ENCODE results near the gene ZNF385C. TPM values are rescaled to one million over a fixed set of nuclear protein-coding genes. Genes with fewer than 3 reads are reported as not detected.

ZNF385C gene
- total RNA-seq, 1 experiment from 2014 or later: 1.1 TPM

DNA sequence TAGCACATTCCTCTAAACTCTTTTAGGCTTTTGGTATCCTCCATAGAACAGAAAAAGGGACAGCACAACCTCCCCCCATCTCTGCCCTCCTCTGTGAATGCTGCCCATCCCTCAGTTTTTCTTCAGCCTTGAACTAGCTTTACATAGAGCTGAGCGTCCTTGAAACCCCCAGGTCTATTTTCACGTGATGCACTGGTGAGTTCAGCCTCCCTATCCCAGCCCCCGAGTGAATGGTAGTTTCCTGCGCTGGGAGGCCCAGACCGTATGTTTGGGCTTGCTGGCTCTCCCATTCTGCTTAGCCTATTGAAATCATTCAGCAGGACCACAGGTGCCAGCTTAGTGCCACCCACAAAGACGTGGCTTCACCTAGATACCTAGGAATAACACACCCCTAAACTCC lies 22.5 kb downstream of the ZNF385C start:
- no peak for ATAC-seq
- TF ChIP-seq SRF (IDR thresholded peaks at IDR 0.05; ENCODE audit: low read depth) (no peak), POLR2AphosphoS5 (IDR thresholded peaks at IDR 0.05; ENCODE audit: low read depth, low read length) (no peak), FOSL1 (IDR thresholded peaks at IDR 0.05; ENCODE audit: low read depth) (no peak), SP1 (IDR thresholded peaks at IDR 0.05; ENCODE audit: low read depth) (no peak)
- H3K36me3 ChIP-seq (ENCODE audit: control insufficient read depth in 1 of 2, insufficient read depth in 2 of 2, low read length in 2 of 2): no peaks in the 10 kb centered on the region
- H3K27ac ChIP-seq (ENCODE audit: low read depth, low read length): no peak overlapping the region
- H3K4me2 ChIP-seq (ENCODE audit: low read length): no peak overlapping the region
- intact Hi-C loops (cut with micrococcal nuclease): no loop called here
- RAD21 ChIA-PET (ENCODE audit: low non-redundant PET in 1 of 2, low total read pairs in 2 of 2, uncharacterized antibody in 2 of 2, unreplicated experiment in 2 of 2): no interaction called here
- H3K79me2 ChIP-seq (ENCODE audit: insufficient read depth, low read length): no peaks in the 10 kb centered on the region
- BruUV-seq (replicated peaks): no TSS peak
- H3K9me2 ChIP-seq (ENCODE audit: insufficient read depth): no peaks in the 10 kb centered on the region
- no peaks in the 10 kb centered on the region for H3K9me3 ChIP-seq (ENCODE audit: control insufficient read depth in 1 of 2, insufficient read depth in 1 of 2, low read depth in 1 of 2, low read length in 2 of 2)
- no peaks in the 10 kb centered on the region; a peak in 1 of 4 replicates for H3K4me1 ChIP-seq (ENCODE audit: control insufficient read depth in 1 of 2, insufficient read depth in 2 of 2, low read length in 2 of 2)
- no peak for DNase-seq (ENCODE audit: low read depth, low spot score)
- H3K27me3 ChIP-seq (ENCODE audit: insufficient read depth, low read length): no peaks in the 10 kb centered on the region
- H2AFZ ChIP-seq (ENCODE audit: low read depth, low read length, poor library complexity, severe bottlenecking): no peak overlapping the region
- H3K9ac ChIP-seq (ENCODE audit: low read length): no peak overlapping the region
- POLR2A ChIA-PET: no interaction called here
- CTCF ChIA-PET: no interaction called here
- H4K20me1 ChIP-seq (ENCODE audit: insufficient read depth): no peaks in the 10 kb centered on the region
- H3K4me3 ChIP-seq (replicated peaks in 1 of 2; ENCODE audit: low read depth in 1 of 2, low read length in 2 of 2): no peak overlapping the region

DNA sequence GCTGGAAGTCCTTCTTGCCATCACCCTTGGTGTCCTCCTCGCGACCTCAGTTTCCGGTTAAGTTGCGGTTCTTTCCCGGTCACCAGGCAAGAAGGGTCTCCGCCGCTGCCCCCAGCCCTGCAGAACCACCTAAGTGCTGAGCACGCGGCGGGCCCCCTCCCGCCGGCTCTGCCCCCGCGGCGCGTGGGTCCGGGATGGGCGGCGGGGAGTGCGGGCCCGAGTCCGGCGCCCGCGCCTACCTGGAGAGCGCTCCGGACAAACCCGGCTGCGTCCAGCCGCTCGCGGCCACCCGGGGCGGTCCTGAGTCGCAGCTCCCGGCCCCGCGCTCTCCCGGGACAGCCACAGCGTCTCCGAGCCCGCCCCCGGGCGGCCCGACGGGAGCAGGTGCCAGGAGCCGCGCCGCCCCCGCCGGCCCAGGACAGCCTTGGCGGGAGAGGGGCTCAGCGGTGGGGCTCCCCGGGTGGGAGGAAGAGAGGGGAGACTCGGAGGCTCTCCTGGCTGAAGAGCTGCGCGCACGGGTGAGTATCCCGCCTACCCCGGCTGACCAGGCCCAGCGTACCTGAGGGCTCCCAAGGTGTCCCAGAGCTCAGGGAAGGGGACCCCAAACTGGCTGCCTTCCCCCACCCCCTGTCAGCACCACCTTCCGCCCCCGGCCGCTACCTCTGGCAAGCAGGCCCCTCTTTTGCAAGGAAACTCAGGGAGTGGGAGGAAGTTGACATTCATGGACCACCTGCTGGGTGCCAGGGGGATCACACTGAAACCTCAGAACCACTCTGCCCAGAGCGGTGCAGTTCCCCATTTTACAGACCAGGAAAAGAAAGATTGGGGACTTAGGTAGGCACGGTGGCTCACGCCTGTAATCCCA lies 25.7 kb downstream of the ZNF385C start:
- no TSS peak for BruUV-seq (replicated peaks)
- H3K9ac ChIP-seq (ENCODE audit: low read length): no peak overlapping the region
- TF ChIP-seq EZH2 (IDR thresholded peaks at IDR 0.05) (no peak), ZFX (IDR thresholded peaks at IDR 0.05) (no peak), ZNF274 (IDR thresholded peaks at IDR 0.05; ENCODE audit: low read depth, low read length) (no peak), SIN3A (IDR thresholded peaks at IDR 0.05; ENCODE audit: low read depth) (no peak)
- TF ChIP-seq, protein P1, sequence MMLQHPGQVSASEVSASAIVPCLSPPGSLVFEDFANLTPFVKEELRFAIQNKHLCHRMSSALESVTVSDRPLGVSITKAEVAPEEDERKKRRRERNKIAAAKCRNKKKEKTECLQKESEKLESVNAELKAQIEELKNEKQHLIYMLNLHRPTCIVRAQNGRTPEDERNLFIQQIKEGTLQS (IDR thresholded peaks at IDR 0.05): no peak
- no peaks in the 10 kb centered on the region for H3K9me2 ChIP-seq (ENCODE audit: insufficient read depth)
- DNase-seq (ENCODE audit: low read depth, low spot score) (no peak), ATAC-seq (no peak)
- H3K27me3 ChIP-seq (ENCODE audit: insufficient read depth, low read length): no peaks in the 10 kb centered on the region
- no peak overlapping the region for H2AFZ ChIP-seq (ENCODE audit: low read depth, low read length, poor library complexity, severe bottlenecking)
- ChIA-PET CTCF (no interaction called here), RAD21 (ENCODE audit: low non-redundant PET in 1 of 2, low total read pairs in 2 of 2, uncharacterized antibody in 2 of 2, unreplicated experiment in 2 of 2) (no interaction called here), POLR2A (no interaction called here)
- H3K4me3 ChIP-seq (replicated peaks in 1 of 2; ENCODE audit: low read depth in 1 of 2, low read length in 2 of 2): no peak overlapping the region
- no peak overlapping the region for H3K4me2 ChIP-seq (ENCODE audit: low read length)
- no peaks in the 10 kb centered on the region for H3K36me3 ChIP-seq (ENCODE audit: control insufficient read depth in 1 of 2, insufficient read depth in 2 of 2, low read length in 2 of 2)
- no peaks in the 10 kb centered on the region for H4K20me1 ChIP-seq (ENCODE audit: insufficient read depth)
- peaks cover 0 to 1% of the 10 kb centered on the region in 2 experiments; a peak in 1 of 4 replicates for H3K4me1 ChIP-seq (ENCODE audit: control insufficient read depth in 1 of 2, insufficient read depth in 2 of 2, low read length in 2 of 2)
- intact Hi-C loops (cut with micrococcal nuclease): no loop called here
- no peaks in the 10 kb centered on the region for H3K79me2 ChIP-seq (ENCODE audit: insufficient read depth, low read length)
- H3K9me3 ChIP-seq (ENCODE audit: control insufficient read depth in 1 of 2, insufficient read depth in 1 of 2, low read depth in 1 of 2, low read length in 2 of 2): no peaks in the 10 kb centered on the region
- H3K27ac ChIP-seq (ENCODE audit: low read depth, low read length): no peak overlapping the region
